Measurements from ENCODE around the gene ZNF197.
A peak's percentile ranks its signal among the peaks of the same experiment; 100 is the strongest.
"Not testable (repeated sequence)": the region's sequence is repeated elsewhere in the genome, so short reads cannot be mapped to it uniquely, and the experiment has no call there.

The ZNF197 gene

DNA sequence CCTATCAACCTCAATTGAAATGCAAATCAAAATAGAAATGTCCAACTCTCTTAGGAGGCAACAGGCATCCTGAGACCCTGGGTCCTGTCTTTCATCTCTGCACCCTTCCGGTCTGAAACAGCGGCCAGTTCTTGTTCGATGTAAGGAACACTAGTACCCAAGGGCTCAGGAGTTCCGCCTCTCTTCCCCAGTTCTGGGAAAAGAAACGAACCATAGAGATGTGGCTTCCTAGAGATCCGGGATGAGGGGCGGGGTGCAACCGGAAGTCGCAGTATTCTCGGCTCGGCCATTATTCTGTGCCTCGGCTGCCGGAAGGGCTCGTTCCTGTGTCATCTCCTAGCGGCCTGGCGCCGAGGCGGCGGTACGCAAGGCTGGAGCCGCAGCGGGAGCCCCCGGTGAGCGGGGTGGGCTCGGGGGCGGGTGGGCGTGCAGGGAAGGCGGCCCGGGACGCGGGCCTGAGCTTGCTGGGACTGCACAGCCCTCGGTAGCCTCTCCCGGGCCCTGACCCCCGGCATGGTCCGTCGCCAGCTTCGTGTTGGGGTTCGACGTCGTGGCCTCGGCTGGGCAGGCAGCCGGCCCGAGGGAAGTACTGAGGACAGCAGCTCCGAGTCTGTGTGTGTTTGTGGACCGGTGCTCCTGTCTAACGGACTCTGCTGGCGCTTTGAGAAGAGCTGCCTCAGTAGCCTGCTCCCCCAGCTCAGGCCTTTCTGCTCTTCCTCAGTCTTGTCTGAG, at the start of gene ZNF197:
ZNF197 (plus strand) TSS at position 288 of the 732 bp plus-strand sequence. CDS start 4,119 bp downstream, outside the sequence.
- peak; percentile 89 for DNase-seq (ENCODE audit: low read depth)
- TF ChIP-seq, protein P1, sequence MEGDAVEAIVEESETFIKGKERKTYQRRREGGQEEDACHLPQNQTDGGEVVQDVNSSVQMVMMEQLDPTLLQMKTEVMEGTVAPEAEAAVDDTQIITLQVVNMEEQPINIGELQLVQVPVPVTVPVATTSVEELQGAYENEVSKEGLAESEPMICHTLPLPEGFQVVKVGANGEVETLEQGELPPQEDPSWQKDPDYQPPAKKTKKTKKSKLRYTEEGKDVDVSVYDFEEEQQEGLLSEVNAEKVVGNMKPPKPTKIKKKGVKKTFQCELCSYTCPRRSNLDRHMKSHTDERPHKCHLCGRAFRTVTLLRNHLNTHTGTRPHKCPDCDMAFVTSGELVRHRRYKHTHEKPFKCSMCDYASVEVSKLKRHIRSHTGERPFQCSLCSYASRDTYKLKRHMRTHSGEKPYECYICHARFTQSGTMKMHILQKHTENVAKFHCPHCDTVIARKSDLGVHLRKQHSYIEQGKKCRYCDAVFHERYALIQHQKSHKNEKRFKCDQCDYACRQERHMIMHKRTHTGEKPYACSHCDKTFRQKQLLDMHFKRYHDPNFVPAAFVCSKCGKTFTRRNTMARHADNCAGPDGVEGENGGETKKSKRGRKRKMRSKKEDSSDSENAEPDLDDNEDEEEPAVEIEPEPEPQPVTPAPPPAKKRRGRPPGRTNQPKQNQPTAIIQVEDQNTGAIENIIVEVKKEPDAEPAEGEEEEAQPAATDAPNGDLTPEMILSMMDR (conservative IDR thresholded peaks at IDR 0.05; ENCODE audit: control insufficient read depth, insufficient read depth, low read depth, low read length): no peak
- peak within 1 kb of the TSS; percentile 70 for H3K4me3 ChIP-seq (ENCODE audit: control insufficient read depth, low read depth, low read length)

DNA sequence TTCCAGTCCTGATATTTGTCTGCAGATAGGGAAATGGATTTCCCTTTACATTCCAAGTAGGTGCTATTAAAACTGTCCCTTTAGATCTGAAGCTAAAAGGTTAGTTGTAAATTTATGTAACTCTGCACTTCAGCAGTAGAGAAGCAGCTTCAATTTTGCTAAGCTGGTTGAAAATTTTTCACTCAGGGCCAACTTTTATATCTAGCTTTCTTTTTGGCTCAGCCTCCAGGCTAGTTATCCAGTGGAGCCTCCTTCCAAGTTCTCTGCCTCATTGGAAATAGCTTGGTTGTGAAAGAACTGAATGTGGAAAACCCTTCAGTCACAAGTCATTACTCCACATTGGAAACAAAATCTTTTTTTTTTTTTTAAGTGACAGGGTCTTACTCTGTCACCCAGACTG, 48.2 kb upstream of the ZNF197 start:
- no peak overlapping the region for H3K4me3 ChIP-seq (ENCODE audit: control insufficient read depth, low read depth, low read length)
- DNase-seq (ENCODE audit: low read depth): no peak
- TF ChIP-seq, protein P1 (conservative IDR thresholded peaks at IDR 0.05; ENCODE audit: control insufficient read depth, insufficient read depth, low read depth, low read length): no peak

DNA sequence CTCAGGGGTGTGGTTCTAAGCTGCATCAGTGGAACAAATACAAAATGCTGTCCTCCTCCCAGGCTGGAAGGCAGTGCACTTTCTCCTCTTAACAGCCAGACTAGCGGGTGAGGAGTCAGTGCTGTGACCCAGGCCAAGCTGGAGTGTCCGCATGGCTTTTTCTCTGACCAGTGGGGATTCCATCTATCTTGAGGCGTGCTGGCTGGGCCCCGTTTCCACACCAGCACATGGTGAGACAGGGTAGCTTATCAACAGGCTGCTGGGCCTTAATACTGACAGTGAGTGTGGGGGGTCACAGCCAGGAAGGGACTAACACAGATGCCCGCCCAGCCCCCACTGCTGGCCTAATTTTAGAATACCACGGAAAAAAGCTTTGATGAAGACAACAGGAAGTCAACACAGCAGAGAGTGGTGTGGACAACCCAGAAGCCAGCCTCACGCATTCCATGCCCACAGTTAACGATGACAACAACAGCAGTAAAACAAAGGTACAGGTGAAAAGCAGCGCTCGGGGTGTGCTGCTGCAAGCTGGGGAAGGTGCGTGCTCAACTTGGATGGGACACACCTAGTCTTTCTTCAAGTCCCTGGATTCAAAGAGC, 47.4 kb upstream of the ZNF197 start:
- not testable (repeated sequence) for H3K4me3 ChIP-seq (ENCODE audit: control insufficient read depth, low read depth, low read length); DNase-seq (ENCODE audit: low read depth)

DNA sequence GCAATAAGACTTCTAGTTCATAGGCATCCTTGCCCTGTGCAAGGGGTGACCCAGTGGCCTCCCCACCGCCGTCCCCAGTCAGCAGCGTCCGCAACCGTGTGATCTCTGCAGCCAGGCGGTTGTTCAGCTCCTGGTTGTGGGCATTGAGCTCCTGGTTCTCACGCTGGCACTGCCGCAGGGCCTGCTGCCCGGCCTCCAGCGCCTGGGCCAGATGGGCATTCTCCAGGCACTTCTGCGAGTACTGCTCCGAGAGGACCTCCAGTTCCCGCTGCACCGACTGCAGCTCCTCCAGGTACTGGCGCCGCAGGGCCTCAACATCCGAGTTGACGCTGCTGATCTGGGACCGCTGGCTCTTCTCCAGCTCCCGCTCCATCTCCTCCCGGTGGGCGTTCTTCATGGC, 46.5 kb upstream of the ZNF197 start:
- not testable (repeated sequence) for H3K4me3 ChIP-seq (ENCODE audit: control insufficient read depth, low read depth, low read length); DNase-seq (ENCODE audit: low read depth)

DNA sequence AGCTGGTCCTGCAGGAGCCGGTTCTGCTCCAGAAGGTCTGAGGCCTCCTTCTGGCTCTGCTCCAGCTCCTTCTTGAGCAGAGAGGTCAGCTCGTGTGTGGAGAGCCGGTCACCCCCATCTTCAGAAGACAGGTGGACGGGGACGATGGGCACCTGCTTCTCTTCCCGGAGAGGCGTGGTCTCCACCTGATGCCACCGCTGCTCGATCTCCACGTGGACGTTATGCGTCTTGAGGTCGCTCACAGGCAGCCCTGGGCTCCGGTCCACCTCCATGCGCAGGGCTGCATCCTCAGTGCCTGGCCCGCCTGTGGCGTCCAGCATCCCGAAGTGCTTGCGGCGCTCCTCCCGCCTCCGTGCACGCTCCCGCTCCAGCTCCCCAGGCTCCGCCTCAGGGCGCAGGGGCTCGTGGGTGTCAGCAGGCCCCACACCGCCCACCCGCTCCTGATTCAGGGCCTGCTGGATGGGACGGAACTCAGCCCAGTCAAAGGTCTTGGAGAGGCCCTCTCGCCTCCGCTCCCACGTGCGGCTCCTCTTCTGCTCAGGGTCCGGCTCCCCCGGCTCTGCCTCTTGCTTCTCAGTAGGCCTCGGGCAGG, 45.8 kb upstream of the ZNF197 start:
- DNase-seq (ENCODE audit: low read depth); H3K4me3 ChIP-seq (ENCODE audit: control insufficient read depth, low read depth, low read length): not testable (repeated sequence)

DNA sequence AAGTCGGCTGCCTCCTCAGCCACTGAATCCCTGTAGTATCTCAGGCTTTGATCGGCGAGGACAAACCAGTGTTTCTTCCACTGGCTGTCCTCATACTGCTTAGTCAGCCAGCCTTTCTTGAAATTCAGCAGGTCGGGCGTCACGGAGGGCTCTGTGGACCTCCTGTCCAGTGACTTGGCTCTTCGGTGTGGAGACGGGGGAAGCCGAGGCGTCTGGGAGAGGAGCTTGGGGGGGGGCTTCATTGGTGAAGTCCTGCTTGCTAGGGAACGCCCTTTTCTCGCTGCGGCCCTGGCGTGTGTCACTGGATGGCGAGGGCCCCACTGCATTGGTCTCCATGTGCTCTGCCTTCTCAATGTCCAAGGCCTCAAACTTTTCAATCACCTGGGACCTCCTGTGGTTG, 45.1 kb upstream of the ZNF197 start:
- not testable (repeated sequence) for DNase-seq (ENCODE audit: low read depth); H3K4me3 ChIP-seq (ENCODE audit: control insufficient read depth, low read depth, low read length)

DNA sequence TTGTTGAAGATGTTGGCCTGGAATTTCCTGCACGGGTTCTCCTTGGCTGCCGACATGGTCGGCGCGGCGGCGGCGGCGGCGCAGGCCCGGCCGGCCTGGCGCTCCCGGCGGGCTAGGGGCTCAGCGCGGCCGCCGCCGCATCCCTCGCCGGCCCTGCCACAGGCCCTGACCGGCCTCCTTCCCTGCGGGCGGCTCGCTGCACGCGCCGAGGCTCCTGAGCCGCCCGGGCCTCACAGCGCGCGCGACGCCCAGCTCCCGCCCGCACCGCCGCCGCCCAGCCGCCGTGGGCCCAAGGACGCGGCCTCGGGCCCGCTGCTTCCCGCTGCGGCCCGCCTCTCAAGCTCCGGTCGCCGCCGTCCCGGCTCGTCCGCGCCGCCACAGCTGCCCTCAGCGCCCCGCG, 43.9 kb upstream of the ZNF197 start:
- H3K4me3 ChIP-seq (ENCODE audit: control insufficient read depth, low read depth, low read length); DNase-seq (ENCODE audit: low read depth): not testable (repeated sequence)

DNA sequence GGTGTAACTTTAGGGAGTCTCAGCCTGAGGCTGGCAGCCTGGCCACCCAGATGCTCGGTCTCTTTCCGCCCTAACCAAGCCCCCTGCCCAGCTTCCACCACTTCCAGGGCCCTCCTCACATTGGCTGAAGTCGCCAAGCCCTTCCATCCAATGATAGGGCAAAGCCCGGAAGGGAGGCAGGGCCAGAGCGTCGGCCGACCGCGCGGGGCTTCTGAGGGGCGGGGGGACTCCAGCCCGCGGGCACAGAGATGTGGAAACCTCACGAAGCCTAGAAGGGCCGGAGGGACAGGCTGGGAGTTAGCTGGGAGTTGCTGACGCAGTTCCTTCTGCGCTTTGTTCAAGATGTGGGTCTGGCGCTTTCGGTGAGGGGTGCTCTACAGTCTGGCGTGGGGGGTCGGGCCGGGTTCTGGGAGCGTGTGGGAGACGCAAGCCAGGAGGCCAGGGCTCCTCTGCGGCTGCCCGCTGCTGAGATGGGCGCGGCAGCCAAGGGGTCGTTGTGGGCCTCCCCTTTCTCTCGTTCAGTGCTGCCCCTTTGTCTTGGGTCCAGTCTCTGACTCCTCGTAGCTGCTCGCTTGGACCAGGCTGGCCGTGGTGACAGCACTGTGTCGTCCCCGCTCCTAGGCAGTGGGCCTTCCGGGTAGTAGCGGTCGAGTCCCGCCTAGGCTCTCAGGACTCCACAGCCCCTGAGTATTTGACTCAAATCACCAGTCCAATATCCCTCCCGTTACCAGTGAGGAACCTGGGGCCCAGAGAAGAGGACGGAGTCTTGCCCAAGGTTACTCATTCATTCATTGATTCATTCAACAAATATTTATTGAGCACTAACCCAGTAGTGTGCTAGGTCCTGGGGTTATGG, 40.0 kb upstream of the ZNF197 start, which contains the start of gene ZNF660:
ZNF660 (plus strand) TSS at position 319 of the 856 bp plus-strand sequence. CDS start 9,230 bp downstream, outside the sequence.
- H3K4me3 ChIP-seq (ENCODE audit: control insufficient read depth, low read depth, low read length): peak within 1 kb of the TSS; percentile 61
- peak; percentile 62 for DNase-seq (ENCODE audit: low read depth)
- TF ChIP-seq, protein P1 (conservative IDR thresholded peaks at IDR 0.05; ENCODE audit: control insufficient read depth, insufficient read depth, low read depth, low read length): no peak

DNA sequence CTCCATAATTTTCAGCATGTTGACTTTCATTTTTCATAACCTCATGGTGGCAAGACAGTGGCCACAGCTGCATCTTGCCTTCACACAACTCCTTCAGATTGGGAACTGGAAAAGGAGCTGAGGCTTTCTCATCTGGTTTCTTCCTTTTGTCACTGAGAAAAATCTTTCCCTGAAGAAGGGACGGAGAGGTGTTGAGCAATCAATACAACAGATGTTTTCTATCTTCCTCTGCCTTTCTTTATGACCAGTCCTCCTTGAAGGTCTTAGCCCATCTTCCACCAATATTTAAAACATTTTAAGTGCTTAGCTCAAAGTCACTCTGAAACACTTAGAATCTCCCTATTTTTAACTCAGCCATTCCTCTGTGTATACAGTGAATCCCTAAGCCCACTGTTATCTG, 28.2 kb upstream of the ZNF197 start:
- peak; percentile 17 for DNase-seq (ENCODE audit: low read depth)
- H3K4me3 ChIP-seq (ENCODE audit: control insufficient read depth, low read depth, low read length): no peak overlapping the region
- TF ChIP-seq, protein P1 (conservative IDR thresholded peaks at IDR 0.05; ENCODE audit: control insufficient read depth, insufficient read depth, low read depth, low read length): no peak

Measured in fibroblast of mammary gland (primary cell).